ENCODE data around the gene RSAD1. TPM values are rescaled to one million over a fixed set of nuclear protein-coding genes. Genes with fewer than 3 reads are reported as not detected.
A peak's percentile ranks its signal among the peaks of the same experiment; 100 is the strongest.

The RSAD1 gene
- polyA plus RNA-seq, 3 donors, result 46.9 to 62.7 (median 48.7) TPM

DNA sequence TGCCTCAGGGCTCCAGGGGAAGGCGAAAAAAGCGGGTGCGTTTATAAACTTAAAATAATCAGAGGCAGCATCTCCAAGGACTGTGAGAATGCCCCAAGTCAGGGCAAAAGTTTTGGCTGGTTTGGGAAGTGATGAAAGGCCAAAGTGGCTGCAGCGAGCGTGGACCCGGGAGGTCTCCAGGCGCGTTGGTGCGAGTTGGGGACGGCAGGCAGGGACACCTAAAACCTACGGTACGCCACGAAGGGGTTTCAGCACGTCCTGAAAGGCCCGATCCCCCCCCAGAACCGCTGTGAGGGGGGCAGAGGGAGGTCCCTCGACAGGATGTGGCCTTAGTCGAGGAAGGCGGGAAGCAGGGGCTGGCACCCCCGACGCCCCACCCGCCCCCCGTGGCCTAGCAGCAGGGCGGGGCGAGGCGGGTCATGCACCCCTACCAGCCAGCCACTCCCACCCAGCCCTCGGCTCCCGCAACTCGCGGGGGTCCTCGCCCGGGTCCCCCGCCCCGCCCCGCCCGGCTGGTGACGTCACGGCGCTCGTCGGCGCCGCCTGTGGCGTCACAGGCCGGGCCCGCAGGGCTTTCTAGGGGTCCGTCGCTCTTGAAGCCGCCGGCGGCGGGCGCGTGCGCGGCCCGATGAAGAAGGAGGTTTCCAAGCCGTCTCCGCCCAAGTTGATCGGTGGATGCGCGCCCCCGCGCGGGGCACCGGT lies 29.4 kb downstream of the RSAD1 start, which contains the start of gene MYCBPAP:
TSS of gene MYCBPAP (plus strand) at position 569 of the 702 bp plus-strand sequence. CDS start 236 bp downstream, outside the sequence.
- DNase-seq (ENCODE audit: extremely low read depth in 1 of 11, low read depth in 9 of 11, low spot score in 4 of 11), result peak in 10 of 11 donors; percentile 67 to 79 (median 74)

DNA sequence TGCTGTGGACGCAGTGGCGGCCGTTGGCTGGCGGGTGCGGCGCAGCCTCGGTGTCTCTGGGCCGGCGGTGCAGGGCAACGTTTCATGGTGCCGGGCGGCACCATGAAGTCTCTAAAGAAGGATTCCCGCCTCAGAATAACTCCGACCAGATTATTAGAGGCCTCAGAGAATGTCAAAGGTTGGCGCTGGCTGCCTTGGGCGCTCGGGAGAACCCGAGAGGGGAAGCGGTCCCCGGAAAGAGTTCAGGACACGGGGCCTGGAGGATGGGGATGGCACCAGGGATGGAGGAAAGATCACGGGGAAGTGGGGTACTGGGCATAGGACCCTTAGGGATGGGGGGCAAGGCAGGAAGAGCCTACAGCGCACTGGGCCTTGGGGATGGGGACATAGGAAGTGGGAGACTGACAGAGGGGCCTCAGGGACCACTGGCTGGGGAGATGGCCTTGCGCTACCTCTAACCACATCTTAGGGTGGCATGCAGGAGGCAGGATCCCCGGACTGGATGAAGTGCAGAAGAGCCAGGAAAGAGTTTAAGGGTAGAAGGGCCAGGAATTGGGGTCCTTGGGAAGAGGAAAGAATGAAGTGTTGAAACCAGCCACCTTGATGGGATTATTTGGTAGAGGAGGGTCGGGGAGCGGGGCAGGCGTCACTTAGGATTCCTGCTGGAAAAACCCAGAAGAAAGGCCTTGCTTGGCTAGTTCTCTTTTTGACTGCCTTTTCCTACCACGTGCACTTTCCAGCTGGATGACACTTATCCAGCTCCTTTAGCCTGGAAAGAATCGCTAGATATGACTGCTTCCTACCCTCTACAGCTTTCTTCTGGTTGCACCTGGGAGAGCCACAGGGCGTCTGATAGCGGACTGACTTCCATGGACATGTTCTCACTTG lies 30.2 kb downstream of the RSAD1 start:
- DNase-seq (ENCODE audit: extremely low read depth in 1 of 11, low read depth in 9 of 11, low spot score in 4 of 11), result no peak

DNA sequence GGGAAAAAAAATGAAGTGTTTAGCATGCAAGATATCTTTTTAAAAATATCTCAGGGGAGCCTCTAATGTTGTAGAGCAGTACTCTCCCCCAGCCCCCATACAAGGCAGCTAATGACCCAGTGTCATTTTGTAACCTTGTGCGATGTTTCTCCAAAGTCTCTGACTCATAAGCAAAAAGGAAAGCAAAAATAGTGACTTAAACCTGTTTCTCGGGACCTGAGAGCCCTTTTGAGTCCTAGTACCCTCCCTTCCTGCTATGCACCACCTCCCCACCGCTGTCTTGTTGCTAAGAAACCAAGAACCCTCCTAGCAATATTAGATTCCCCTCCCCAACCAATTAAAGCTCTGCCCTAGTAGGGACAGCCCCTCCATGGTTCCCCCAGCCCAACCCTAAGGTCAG lies 32.4 kb downstream of the RSAD1 start:
- DNase-seq (ENCODE audit: extremely low read depth in 1 of 11, low read depth in 9 of 11, low spot score in 4 of 11), result no peak

DNA sequence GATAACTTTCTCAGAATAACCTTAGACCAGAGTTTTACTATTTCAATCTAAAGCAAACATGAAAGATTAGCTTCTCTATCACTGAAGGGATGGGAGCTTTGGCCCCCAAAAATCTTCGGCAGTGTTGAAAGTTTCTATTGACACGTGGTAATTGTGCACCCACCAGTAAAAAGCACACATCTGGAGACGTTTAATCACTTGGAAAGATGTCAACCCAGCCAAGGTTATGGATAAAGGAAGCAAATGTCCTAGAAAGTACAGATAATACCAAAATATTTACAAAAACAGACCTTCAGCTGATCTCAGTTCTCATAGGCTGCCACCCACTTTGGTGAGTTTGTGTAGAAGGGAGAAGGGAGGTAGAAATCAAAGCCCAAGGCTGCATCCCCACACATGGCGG lies 34.8 kb downstream of the RSAD1 start:
- DNase-seq (ENCODE audit: extremely low read depth in 1 of 11, low read depth in 9 of 11, low spot score in 4 of 11), result no peak

DNA sequence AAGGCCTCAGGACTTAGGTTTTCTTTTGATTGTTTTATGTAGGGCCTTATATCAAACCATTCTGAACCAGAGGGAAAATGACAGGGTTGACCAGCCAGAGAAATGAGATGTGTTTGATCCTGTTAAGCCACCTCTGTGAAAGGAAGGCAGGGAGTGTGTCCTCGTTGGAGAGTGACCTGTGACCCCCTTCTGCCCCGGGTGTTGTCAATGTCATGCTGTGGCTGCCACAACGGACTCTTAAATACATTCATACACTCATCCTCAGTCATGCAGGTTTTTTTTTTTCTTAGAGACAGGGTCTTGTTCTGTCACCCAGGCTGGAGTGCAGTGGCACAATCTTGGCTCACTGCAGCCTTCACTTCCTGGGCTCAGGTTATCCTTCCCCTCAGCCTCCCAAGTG lies 35.7 kb downstream of the RSAD1 start:
- no peak for DNase-seq (ENCODE audit: extremely low read depth in 1 of 11, low read depth in 9 of 11, low spot score in 4 of 11)

DNA sequence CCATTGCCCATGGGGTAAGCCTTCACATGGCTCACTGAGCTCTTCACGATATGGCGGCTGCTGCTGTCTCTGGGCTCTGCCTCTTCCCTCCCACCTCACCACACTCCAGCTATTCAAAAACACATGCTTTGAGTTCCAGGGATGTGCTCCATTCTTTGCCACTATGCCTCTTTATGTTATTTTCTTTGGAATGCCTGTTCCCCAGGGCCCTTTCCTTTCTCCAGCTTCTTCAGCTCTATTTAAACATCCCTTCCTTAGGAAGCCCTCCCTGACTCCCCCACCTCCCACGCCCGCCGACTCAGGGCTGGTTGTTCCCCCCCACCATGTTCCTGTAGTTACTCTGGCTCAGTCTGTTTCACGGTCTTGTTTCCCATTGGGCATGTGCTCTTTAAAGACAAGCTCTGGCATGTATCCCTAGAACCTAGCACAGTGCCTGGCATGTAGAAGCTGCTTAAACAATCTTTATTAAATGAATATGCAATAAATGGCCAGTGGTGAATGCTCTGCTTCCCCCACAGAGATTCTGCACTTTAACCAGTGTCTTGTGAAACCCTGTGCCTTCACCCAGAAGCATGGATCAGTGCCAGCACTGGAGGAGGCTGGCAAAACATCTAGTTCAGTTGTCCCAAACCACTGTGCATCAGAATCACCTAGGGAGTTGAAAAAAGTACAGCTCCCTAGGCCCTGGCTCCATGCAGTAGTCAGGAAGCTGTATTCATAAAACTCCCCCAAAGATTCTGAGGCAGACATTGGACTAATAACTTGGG lies 36.5 kb downstream of the RSAD1 start:
- no peak for DNase-seq (ENCODE audit: extremely low read depth in 1 of 11, low read depth in 9 of 11, low spot score in 4 of 11)

DNA sequence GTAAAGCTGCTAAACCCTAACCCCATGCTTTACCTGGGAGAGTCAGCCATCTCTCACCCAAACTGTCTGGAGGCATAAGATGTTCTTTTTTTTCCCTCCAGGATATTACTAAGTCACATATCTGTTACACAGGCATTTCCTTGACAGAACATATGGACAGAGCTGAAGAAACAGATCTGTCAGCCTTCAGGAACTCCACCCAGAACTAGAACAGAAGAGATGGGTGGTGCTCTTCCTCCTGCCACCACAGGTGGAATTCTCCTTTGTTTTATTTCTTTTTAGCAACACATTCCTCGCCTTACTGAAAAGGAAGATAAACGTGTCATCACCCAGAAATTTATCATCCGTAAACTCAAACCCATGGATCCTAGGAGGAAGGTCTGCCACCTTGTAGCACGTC lies 38.4 kb downstream of the RSAD1 start:
- no peak for DNase-seq (ENCODE audit: extremely low read depth in 1 of 11, low read depth in 9 of 11, low spot score in 4 of 11)

DNA sequence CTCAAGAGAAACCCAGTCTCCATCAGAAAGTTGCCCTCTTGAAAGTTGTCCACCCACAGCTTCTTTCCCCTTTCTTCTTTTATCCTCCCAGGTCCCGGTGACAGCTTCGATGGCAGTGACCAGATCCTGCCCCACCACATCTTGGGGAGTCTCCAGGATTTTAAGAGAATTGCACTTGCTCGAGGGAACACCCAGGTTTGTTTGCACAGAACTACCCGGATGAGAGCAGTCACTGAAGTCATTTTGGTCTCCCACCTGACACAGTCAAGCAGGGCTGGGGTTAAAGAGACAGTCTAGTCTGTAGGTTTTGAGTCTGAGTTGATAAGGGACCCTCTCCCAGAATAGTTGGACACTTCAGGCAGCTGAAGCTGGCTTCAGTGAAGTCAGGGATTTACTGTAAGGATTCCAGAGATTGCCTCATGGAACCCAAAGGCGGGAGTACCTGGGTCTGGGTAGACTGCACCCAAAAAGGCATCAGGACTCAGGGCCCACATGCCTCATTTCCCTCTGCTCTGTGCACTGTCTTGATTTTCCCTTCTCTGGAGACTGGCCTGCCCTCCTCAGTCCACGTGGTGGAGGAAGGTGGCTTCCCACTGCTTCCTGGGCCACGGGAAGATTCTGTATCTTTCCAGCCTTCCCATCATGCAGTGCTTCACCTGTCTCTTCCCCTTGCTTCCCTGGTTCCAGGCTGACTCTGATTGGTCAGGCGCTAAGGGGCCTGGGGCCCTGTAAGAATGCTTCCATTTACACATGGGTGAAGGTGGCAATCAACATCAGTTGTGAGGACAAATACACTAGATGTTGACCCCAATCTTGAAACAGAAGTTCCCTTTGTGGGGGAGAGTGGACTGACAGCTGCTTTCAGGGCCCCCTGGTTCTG lies 39.1 kb downstream of the RSAD1 start:
- no peak for DNase-seq (ENCODE audit: extremely low read depth in 1 of 11, low read depth in 9 of 11, low spot score in 4 of 11)

DNA sequence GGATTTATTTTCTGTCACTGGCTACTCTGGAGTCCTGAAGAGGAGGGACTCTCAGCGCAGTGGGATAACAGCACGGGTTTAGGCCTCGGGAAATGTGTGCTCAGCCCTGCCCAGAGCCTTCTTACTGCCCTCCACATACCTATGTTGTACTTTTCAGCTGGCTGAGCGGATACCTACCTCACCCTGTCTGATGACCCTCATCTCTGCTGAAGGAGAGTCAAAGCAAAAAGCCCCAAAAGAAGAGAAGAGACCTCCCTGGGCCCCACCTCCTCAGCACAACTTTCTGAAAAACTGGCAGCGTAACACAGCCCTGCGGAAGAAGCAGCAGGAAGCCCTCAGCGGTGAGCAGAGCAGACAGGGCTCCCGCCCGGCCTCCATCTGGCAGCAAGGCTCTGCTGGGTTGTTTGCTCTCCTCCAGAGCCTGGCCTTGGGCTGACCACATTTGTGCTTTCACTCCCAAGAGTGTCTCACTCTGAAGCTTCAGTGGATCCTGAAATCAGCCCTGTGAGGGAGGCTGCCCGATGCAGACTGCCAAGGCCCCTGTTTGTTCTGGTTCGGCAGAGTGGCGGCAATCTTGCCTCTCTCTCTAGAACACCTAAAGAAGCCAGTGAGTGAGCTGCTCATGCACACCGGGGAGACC lies 39.8 kb downstream of the RSAD1 start:
- DNase-seq (ENCODE audit: extremely low read depth in 1 of 11, low read depth in 9 of 11, low spot score in 4 of 11), result no peak

DNA sequence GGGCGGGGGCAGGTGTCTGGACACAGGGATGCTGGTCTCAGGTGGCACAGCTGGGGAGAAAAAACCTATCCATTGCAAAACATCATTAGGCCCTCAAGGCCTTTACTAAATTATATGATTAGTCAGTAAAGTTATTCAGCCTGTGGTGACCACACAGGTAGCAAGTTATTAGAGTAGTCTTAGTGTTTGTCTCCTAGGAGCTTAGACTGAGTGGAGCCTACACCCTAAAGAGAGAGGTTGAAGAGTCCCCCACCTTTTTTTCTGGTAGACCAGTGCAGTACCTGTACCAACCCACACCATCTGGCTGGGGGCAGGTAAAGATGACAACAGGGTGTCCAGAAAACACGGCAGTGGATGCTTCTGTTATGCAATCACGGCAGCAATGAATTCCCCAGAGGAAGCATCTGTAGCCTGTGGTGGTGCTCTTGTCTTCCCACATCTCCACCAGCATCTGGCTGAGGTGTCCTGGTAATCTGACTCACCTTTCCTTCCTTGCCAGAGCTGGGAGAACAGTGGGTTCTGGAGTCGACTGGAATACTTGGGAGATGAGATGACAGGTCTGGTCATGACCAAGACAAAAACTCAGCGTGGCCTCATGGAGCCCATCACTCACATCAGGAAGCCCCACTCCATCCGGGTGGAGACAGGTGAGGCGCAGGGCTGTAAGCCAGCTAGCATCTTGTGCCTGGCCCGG lies 40.6 kb downstream of the RSAD1 start:
- DNase-seq (ENCODE audit: extremely low read depth in 1 of 11, low read depth in 9 of 11, low spot score in 4 of 11), result no peak

DNA sequence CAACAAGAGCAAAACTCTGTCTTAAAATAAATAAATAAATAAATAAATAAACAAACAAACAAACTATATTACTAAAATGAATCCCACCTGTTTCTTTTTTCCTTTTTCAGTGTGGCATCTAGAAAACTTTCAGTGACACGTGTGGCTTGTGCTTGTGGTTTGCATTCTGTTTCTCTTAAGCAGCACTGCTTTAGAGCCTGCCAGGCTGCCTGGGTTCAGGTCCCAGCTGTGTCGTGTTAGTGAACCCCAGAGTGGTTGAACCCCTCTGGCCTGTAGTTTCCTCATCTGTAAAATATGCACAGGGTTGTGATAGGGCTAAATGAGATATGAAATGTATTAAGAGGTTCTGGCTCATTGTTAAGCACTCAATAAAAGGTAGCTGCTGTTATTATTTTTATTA lies 41.8 kb downstream of the RSAD1 start:
- DNase-seq (ENCODE audit: extremely low read depth in 1 of 11, low read depth in 9 of 11, low spot score in 4 of 11), result no peak

DNA sequence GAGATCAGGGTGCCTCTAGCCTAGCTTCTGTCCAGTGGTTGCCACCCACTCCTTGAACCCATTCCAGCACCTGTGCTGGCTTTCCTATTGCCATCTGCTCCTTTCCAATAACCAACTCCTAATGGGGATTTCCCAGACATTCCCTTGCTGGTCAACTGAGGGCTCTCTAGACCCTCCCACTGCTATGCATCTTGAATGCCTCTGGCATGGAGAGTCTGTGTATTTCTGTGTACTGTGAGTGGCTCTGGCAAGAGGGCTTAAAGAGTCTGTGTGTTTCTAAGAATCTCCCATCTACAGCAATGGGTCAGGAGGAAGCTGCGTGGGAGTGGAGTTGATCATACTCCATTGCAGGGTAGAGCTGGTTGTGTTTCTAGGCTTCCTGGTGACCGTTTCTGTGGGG lies 42.9 kb downstream of the RSAD1 start:
- DNase-seq (ENCODE audit: extremely low read depth in 1 of 11, low read depth in 9 of 11, low spot score in 4 of 11), result no peak

DNA sequence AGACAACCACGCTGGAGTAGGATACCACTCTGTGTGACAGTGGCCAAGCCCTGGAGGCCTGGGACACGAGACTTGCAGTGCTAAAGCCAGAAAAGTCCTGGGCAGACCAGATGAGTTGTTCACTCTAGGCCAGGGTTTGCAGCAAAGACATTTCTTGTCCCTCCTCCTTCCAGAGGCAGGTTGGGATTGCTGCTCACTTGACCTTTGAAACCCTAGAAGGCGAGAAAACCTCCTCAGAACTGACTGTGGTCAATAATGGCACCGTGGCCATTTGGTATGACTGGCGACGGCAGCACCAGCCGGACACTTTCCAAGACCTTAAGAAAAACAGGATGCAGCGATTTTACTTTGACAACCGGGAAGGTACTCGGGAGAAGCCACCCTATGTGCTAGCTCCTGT lies 44.1 kb downstream of the RSAD1 start:
- DNase-seq (ENCODE audit: extremely low read depth in 1 of 11, low read depth in 9 of 11, low spot score in 4 of 11), result no peak

DNA sequence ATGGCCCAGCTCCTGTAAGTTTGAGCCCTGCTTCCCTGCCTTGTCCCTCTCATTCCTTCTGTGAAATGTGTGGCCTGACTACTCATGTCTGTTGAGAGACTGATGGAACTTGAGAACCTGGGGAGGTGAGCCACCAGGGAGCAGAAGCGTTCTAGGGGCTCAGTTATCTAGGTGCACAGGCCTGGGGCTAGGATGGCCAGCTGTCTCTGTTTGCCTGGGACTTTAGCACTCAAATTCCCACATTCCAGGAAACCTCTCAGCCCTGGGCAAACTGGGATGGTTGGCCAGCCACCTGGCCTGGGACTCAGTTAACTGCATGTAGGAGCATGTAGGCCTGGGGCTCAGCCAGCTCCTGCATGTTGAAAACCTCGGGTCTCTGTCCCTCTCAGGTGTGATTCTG lies 44.5 kb downstream of the RSAD1 start:
- DNase-seq (ENCODE audit: extremely low read depth in 1 of 11, low read depth in 9 of 11, low spot score in 4 of 11), result no peak

DNA sequence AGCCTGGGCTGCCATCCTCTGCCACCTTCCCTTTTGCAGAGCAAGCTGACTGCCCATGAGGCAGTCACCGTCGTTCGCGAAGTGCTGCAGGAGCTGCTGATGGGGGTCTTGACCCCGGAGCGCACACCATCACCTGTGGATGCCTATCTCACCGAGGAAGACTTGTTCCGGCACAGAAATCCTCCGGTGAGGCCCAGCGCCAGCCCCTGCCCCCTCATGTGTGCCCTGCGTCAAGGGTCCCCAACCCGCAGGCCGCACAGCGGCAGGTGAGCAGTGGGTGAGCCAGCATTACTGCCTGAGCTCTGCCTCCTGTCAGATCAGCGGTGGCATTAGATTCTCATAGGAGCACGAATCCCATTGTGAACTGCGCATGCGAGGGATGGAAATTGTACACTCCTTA lies 46.2 kb downstream of the RSAD1 start:
- no peak for DNase-seq (ENCODE audit: extremely low read depth in 1 of 11, low read depth in 9 of 11, low spot score in 4 of 11)

DNA sequence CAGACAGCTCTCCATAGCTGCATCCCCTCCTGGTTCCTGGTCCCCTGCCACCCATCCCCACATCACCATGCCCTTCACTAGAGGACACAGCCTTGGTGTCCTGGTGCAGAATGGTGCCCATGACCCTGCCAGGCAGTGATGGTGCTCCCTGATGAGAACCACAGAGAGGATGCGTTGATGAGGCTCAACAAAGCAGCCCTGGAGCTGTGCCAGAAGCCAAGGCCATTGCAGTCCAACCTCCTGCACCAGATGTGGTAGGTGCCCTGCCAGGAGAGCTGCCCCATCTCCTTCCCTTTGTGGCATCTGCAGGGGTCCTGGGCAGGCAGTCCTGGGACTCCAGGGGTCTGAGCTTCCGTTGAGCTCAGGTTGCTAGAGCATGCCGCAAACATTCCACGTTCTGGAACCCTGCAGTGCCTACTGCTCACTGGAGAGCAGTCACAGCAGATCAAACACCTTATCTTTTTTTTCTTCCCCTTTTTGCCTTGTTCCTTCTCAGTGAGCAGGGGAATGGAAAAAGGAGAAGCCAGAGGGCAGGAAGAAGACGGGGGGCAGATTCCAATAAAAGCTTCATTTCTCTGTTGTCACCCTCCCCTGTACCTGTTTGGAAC lies 48.6 kb downstream of the RSAD1 start:
- no peak for DNase-seq (ENCODE audit: extremely low read depth in 1 of 11, low read depth in 9 of 11, low spot score in 4 of 11)

DNA sequence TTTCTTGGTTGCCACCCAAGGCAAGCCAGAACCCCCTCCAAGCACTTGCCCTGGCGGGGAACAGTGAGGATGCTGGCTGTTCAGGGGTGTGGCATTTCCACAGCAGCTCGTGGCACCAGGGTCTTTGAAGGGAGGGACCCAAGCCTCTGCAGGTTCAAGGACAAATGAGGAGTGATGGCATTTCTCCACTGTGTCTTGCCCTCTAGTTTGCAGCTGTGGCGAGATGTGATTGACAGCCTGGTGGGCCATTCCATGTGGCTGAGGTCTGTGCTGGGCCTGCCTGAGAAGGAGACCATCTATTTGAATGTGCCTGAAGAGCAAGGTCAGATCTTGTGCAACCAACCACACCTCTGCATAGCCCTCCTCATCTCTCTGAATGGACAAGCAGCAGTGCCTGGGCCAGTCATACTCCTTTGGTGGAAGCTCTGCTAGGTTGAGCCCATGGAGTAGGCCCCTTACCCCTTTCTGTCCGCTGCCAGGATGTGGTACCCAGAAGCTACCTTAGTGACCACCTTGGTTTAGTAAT lies 49.4 kb downstream of the RSAD1 start:
- no peak for DNase-seq (ENCODE audit: extremely low read depth in 1 of 11, low read depth in 9 of 11, low spot score in 4 of 11)

Measured in renal cortex interstitium (tissue), 11 donors.